GM21390 (cell line): ENCODE measurements around the gene METTL2A.
"Not testable (repeated sequence)": the region's sequence is repeated elsewhere in the genome, so short reads cannot be mapped to it uniquely, and the experiment has no call there.

Experiments
- ATAC-seq: cut with Tn5 transposase; IDR thresholded peaks from one replicate; pipeline ENCODE4 v1.9.1; 2021; ENCODE audit not compliant: unreplicated experiment

Gene METTL2A

GRCh38 chr17:62471380-62471880 is 47.7 kb downstream of the METTL2A start:
- not testable (repeated sequence) for ATAC-seq

- not testable (repeated sequence) for ATAC-seq
Observed at GRCh38 chr17:62473030-62473982, 49.6 kb downstream of the METTL2A start.

GRCh38 chr17:62477111-62477510 is 53.4 kb downstream of the METTL2A start:
- ATAC-seq, result not testable (repeated sequence)

GRCh38 chr17:62477718-62478408 is 54.2 kb downstream of the METTL2A start:
- peak; percentile 25 for ATAC-seq

GRCh38 chr17:62478424-62478879 is 54.8 kb downstream of the METTL2A start, which contains the start of gene TLK2:
Gene TLK2, plus strand, starts transcription at chr17:62478825. Its CDS starts 2,301 bp downstream, at chr17:62481126.
- ATAC-seq, result peak; percentile 71

GRCh38 chr17:62478880-62479638 is 55.4 kb downstream of the METTL2A start:
- peak; percentile 34 for ATAC-seq

GRCh38 chr17:62479639-62480258 is 56.1 kb downstream of the METTL2A start:
- ATAC-seq, result not testable (repeated sequence)

GRCh38 chr17:62482553-62482952 is 58.9 kb downstream of the METTL2A start:
- not testable (repeated sequence) for ATAC-seq

GRCh38 chr17:62490990-62491389 is 67.3 kb downstream of the METTL2A start:
- ATAC-seq, result not testable (repeated sequence)

GRCh38 chr17:62493049-62493655 is 69.5 kb downstream of the METTL2A start:
- not testable (repeated sequence) for ATAC-seq

- ATAC-seq, result not testable (repeated sequence)
Observed at GRCh38 chr17:62494073-62494472, 70.4 kb downstream of the METTL2A start.

GRCh38 chr17:62496344-62496743 is 72.6 kb downstream of the METTL2A start:
- not testable (repeated sequence) for ATAC-seq

- not testable (repeated sequence) for ATAC-seq
Observed at GRCh38 chr17:62498796-62499195, 75.1 kb downstream of the METTL2A start.
